ENCODE measurements around the gene GPC5.
"Not testable (repeated sequence)": the region's sequence is repeated elsewhere in the genome, so short reads cannot be mapped to it uniquely, and the experiment has no call there.

GPC5 gene

DNA sequence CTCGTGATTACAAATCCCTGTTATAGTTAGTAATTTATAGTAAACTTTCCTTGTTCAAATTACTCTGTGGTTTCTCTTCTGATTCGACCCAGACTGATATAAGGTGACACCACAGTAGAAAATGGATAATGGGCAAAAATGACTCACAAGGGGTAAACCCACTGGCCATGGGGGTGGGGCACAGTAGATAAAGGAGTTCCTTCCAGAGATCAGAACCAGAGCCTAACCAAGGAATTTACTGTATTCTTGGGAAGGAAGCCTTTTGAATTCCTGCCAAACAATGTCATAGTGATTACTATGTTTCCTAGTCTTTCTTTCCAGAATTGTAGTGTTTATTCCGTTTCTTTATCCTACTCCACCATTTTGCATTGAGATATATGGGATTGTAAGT is 29.0 kb upstream of the GPC5 start:
- no peak for DNase-seq

DNA sequence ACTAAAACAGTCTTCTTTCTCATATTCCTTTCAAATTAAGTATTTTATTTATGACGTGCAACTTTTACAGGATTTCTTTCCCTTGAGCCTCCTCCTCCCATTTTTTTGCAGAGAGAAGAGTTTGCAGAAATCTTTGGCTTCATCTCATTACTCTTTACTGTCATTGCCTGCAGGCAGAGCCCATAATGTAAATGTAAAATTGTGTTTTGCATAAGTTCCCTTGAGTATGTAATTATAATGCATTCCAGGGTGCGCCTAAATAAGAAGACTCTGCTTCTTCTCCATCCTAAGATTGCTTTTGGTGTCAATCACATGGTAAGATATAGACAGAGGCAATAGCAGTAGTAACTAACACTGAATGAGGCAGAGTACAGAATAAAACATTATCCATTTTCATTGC is 27.9 kb upstream of the GPC5 start:
- DNase-seq = no peak

DNA sequence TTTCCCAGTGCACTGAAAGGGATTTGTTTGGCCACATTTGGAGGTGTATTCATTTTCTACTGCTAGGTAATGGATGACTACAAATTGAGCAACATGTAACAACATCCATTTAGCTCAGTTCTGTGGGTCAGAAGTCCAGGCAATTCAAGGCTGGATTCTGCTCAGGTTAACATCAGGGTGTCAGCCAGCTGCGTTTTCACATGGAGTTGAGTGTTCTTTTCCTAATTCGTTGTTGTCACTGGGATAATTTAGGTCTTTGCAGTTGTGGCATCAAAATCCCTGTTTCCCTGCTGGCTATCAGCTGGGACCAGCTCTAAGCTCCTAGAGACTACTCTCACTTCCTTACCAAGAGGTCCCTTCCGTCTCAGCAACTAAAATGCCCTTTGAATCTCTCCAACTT is 25.5 kb upstream of the GPC5 start:
- DNase-seq = no peak

DNA sequence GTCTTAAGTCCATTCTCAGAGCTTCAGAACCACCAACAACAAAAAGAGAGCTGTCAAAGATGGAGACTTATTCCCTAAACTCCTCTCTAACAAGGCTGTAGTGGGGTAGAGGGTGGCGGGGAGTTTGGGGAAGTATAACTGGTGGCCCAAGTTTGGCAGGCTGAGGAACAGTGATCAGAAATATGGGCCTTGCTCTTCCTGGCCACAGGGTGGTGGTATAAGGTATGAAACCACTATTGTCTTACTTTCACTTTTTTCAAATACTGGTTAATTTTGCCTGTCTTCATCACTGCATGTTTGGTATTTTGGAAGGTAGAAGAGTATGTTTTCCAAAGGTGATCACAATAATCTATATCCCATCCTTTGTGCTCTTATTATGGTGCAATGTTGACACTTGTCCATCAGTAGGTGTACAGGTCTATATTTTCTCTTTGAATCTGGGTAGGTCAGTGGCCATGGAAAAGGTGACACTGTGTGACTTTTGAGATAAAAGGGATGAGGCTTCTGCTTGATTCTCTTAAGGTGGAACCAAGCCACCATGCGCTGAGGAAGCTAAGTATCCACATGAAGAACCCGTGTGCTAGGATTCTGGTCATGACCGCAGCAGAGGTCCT is 23.2 kb upstream of the GPC5 start:
- DNase-seq = no peak

DNA sequence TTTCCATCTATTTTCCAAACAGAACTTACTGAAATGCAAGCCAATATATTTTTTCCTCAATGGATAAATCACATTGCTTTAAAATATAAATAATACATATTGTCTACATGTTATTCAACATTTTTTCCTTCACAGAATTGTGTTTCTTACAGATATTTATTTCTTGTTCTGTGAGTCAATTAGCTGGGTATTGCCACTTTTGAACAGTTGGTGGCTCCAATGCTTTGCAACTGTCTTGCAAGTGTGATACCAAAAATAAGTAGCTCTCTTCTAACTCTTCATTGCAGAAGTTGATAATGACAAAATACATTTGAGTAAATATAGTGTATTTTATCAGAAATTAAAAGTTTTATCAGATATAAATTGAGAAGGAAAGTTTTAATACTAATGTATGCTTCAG is 17.1 kb upstream of the GPC5 start:
- no peak for DNase-seq

DNA sequence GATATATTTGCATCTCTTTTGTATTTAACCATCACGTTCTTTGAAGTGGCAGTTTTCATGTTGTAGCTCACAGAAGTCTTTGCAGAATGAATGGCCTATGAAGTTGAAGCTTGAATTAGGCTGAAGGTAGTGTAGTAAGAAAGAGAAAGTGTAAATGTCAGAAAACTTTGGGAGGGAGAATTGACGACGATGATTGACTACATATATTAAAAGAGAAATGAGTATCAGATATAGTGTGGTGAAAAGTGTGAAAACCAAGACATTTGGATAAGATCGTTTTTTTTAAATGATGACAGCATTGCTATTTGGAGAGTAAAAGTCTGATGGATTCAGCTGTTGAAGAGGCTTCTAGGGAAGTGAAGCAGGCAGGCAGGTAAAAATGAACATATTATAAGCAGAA is 14.6 kb upstream of the GPC5 start:
- no peak for DNase-seq

DNA sequence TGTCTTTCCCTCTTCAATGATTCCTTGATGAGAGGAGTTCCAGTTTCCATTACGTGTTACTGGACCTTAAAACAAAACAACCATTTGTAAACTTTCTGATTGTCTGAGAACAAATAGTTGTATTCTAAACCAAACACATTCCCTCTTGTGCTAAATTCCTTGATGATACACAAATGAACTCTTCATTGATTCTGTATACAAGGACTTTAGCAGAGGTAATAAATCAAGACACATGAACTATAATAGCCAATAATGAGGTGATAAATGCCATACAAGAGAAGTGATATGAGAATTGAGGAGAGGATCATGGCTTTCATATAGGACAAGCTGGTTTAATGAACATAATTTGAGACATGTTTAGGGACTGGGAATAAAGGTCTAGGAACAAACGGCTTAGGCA is 13.5 kb upstream of the GPC5 start:
- no peak for DNase-seq

DNA sequence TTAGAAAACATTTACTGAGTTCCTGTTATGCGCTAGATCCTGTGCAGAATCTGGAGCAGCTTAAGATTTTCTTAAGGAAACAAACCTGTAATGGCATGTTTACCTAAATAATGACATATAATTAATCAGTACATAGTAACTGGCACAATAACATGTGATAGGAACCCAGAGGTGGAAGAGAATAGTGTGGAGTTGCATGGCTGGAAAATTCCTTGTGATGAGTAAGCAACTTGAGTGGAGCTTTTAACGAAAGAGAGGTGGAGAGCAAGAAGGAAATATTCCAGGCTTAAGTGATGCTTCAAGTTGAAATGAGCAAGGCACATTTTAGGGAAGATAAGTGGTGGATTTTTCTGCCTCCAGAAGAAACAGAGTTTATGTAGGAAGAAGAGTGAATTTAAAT is 9.2 kb upstream of the GPC5 start:
- no peak for DNase-seq

DNA sequence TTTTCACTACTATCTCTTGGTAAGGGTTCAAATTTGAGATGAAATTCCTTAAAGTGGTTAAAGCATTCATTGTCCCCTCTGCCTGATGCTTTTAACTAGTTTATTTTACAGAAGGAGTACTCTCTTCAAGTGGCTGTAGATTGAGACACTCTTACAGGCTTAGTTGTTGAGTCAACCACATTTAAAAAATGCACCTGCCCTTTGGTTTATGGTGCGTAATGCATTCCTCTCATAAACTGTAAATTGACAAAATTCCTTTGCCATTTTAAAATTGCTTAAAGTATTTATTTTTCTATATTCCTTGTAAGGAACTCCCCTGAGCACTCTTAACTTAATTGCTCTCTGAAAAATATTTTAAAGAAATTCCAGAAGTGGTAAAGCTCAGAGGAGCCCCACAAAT is 826 bp upstream of the GPC5 start:
- no peak for DNase-seq

DNA sequence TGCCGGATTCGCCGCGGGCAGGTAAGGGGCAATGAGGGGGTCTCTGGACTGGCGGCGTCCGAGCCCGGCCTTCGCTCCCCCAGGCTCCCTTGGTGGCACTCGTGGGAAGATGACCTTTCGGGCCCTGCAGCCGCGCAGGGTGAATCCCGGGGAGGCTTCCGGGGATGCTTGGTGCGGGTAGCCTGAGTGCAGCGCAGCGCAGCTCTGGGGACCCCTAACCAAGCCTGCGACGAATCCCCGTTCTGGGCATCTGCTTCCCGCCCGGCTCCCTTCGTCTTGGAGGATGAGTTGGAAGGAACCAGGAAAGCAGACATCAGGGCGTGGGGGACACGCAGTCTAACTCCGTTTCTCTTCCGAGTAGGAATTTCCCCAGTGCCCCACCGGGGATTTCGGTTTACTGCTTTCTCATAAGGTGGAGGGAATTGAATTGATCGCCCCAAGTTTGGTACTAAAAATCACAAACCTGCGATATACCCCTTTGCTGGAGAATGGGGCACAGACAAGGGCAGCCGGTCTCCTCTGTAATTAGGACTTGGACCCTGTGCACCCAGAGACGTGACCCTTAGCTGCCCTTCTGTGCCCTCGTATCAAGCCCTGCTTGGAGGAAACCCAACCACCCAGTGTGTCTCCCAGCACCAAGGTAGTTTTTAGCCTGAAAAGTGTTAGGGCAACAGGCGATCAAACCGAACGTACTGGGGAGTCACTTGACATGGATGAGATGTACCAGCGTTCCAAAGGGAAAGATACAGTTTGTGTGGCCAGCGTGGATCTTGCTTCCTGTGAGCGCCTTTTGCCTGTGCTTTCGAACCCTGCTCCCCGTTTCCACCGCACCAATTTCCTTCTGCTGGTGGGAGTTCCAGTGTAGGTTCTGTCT is 1.0 kb downstream of the GPC5 start:
- DNase-seq = no peak

DNA sequence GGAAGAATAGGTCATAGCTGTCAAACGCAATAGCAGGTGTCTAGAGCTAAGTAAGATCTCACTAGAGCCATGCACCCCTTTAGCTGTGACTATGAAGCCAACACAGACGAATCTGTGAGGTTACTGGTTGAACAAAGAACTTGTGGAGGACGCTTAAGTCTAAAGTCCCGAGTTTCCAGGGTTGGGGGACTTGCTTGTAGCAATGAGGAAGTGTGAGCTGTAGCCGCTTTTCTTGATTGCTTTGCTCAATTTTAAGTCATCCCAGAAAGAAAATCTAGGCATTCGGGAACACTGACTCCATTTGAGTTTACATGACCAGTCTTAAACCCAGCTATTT is 1.6 kb downstream of the GPC5 start:
- no peak for DNase-seq

DNA sequence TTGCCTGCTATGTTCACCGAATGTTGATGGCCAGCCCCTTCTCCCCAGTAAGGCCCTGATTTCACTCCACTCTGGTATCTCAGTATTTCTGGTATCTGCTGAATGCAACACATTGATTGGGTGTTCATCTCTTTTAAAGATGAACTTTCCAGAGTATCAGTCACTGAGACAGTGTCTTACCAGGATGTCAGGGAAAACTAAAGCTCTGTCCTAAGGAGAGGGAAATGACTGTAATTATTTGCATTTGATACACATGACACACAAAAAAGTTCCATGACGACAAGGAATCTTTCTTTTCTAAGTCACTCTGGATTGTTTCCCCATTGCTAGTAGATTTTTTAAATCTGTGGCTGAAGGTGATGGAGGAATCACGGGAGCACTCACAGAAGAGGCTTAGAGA is 2.2 kb downstream of the GPC5 start:
- no peak for DNase-seq

DNA sequence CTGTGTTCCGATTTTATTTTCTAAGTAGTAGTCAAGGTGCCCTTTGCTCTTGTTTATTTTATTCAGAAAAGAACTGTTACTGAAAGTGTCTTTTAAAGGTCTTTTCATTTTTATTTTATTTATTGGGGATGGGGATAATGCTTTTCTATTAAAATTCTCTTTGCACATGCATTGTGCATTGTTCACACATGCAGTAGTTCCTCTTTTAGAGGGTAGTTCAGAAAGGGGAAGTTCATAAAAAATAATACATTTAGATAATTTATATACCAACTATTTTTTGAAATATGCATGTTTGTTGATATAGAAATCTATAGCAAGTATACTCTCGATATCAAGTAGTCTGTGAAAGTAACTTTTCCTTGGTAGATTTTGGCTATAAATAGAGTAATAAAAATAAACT is 3.5 kb downstream of the GPC5 start:
- no peak for DNase-seq

DNA sequence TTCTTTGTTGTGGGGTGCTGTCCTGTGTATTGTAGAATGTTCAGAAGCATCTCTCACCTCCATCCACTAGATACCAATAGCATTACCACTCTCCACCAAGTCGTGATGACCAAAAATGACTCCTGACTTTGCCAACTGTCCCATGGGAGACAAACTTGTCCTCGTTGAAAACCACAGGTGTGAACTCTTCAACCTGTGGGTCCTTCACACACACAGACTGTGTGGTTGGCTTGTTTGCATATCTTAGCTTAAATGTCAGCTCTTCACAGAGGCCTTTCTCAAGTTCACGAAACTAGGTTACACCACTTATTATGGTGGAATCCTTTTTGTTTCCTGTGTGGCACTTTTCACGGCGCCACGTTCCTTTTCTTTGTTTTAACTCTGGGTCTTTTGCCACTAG is 6.8 kb downstream of the GPC5 start:
- no peak for DNase-seq

DNA sequence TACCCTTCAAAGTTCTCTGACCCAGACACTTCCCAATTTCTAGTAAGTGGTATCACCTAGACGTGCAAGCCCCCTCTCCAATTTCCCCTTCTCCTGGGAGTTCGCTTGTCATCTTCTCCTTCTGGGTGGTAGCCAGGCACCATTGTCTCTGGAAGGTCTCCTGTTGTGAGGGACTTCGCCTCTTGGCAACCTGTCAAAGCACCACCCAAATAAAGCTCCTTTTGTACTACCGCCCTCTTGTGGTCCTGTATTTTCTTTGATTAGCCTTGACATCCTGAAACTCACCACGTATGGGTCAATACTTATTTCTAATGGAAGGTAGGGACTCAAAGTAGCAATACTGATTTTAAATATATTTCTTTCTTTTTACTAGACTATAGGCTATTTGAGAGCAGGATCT is 8.2 kb downstream of the GPC5 start:
- no peak for DNase-seq

DNA sequence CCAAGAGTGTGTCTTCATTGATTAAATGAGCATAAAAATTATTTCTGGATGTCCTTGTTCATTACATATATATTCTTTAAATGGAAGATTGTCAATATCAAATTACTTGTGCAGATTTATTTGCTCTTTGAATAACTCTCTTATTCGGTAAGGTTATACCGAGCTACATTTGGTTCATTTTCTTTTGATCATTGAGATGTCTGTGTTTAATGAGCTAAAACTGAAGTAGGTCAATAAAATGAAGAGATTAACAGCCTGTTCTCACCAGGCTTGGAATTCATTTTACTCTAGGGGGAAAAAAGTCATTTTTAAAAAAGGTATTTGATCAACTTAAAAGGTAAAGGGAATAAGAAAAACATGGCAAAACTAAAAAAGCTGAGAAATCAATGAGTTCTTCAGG is 10.6 kb downstream of the GPC5 start:
- no peak for DNase-seq

DNA sequence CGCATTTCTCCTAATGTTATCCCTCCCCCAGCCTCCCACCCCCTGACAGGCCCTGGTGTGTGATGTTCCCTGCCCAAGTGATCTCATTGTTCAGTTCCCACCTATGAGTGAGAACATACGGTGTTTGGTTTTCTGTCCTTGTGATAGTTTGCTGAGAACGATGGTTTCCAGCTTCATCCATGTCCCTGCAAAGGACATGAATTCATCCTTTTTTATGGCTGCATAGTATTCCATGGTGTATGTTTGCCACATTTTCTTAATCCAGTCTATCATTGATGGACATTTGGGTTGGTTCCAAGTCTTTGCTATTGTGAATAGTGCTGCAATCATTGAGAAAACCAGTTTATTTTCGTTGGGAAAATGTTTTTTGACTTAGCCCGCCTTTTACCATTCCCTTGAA is 18.2 kb downstream of the GPC5 start:
- not testable (repeated sequence) for DNase-seq

DNA sequence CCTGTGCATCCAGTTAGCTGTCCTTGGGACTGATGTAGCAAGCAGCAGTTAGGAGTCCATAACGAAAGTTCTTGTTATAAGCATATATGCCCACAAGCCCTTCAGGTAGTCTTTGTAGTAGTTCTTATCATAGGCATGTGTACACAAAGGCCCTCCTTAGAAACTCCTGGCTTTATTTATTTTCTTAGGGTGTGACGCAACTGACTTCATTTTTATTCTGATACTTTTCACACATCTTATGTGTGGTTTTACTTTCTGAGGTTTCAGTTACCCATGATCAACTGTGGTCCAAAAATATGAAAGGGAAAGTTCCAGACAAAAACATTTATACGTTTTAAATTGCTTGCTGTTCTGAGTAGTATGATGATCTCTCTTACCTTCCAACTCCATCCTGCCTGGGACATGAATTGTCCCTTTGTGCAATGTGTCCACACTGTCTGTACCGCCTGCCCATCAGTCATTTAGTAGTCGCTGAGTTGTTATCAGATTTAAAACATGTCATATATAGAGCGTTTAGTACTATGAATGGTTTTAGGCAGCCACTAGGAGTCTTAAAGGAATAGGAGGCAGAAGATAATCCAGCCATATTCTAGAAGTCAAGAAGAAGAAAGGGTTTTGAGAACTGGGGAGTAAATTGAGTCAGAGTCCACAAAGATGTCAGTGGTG is 19.4 kb downstream of the GPC5 start:
- DNase-seq = no peak

DNA sequence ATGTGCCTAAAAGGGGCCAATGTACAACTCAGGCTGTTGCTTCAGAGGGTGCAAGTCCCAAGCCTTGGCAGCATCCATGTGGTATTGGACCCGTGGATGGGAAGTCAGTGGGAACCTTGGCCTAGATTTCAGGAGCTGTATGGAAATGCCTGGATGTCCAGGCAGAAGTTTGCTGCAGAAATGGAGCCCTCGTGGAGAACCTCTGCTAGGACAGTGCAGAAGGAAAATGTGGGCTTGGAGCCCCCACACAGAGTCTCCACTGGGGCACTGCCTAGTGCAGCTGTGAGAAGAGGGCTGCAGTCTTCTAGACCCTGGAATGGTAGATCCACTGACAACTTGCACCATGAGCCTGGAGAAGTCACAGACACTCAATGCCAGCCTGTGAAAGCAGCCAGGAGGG is 28.5 kb downstream of the GPC5 start:
- no peak for DNase-seq

DNA sequence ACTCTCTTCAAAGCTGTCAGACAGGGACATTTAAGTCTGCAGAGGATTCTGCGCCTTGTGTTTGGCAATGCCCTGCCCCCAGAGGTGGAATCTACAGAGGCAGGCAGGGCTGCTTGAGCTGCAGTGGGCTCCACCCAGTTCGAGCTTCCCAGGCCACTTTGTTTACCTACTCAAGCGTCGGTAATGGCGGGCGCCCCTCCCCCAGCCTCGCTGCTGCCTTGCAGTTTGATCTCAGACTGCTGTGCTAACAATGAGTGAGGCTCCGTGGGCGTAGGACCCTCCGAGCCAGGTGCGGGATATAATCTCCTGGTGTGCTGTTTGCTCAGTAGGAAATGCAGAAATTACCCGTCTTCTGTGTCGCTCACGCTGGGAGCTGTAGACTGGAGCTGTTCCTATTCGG is 40.3 kb downstream of the GPC5 start:
- DNase-seq = not testable (repeated sequence)

DNA sequence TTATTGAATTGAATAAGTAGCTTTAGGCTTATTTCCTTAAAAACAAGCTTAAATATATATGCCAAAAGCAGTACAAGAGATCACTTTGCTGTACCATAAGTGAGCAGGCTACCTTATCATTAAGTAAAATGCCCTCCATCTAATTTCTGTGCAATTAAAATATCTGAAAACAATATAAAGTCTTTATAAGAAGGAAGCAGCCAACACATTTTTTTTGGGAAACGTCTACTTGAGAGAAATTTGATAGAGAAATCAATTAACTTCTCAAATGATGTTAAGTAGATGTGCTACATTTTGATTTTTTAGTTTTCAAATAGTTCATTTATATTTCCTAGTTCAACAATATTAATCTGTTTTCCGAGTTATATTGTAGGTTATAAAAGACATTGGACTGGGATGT is 52.5 kb downstream of the GPC5 start:
- DNase-seq = no peak

DNA sequence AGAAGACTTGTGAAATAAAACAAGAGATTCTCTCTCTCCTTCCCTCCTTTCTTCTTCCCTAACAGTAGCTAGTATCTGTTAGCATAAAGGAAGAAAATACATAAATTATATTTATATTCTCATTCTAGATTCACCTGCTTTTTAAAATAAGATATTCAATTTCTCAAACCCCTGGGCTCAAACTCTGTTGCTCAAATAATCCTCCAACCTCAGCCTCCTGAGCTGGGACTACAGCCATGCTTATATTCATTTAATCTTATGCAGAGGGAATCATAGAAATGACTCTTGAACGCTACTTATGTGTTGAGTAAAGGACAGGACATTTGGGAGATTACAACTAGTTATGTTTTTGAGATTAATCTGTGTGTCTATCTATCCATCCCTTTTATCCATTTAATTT is 56.2 kb downstream of the GPC5 start:
- DNase-seq = no peak

DNA sequence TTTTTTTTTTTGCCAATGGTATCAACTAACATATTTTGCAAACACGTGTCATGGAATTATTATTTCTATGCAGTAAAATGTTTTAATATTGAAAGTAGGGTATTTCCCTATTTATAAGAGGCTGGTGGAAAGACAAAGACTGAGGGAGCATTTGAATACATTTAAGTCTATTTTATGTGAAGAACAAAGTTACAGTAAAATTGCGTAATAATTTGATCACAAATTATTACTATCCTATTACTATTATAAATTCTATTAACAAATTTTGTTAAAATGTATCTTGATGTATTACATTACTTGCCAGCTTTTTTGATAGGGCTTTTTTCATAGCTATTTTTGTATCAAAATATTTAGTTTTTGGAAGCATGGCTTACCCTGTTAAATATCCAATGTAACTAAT is 58.4 kb downstream of the GPC5 start:
- DNase-seq = no peak

DNA sequence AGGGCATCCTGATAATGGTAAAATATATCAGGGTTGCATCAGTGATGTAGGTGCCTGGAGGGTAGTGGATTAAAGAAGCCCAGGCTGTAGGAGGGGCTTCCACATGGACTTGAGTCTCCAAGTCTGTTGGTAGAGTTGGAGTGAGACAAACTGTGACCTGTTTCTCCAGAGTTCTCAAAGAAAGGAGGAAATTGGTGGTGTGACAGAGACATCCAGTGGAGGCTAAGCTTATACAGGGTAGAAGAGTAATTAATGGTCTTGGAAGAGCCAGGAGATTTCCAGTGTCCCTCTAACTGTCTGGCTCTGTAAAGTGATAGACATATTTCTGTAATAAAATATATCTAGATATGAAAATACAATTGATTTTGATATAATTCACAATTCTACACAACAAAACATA is 61.1 kb downstream of the GPC5 start:
- no peak for DNase-seq

DNA sequence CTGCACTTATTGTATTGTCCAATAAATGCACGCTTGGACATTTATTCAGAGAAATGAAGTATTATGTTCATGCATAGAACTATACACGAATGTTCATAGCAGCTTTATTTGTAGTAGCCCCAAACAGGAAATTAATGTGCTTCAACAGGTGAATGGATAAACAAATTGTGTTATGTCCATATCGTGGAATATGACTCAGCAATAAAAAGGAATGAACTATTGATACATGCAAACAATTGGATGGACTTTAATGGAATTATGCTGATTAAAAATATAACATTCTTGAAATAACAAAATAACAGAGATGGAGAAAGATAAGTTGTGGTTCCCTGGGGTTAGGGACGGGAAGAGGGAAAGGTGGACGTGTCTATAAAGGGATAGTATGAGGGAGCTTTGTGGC is 65.9 kb downstream of the GPC5 start:
- DNase-seq = no peak
